Adrenal gland (tissue), 5 donors: Measurements from ENCODE around the gene ALDH3B2.

Source experiments
- CTCF ChIP-seq, 6 experiments: fragments of 450-650 bp in 4 of 6; fragments of 200-600 bp in 2 of 6; sonication (generic) in 1 of 6; IDR thresholded peaks; 1 replicate in 5 of 6; 2 replicates in 1 of 6; pipeline versions ENCODE4 v1.5.1 to v1.8.0; 2016 to 2021; ENCODE audit warnings: antibody characterized with exemption in 6 of 6, mild to moderate bottlenecking in 2 of 6, moderate library complexity in 1 of 6
- POLR2A ChIP-seq, 2 donors: fragments of 450-650 bp; IDR thresholded peaks; one replicate each; pipeline ENCODE4 v1.6.1; 2017; ENCODE audit warnings: antibody characterized with exemption in 2 of 2, mild to moderate bottlenecking in 2 of 2, moderate library complexity in 1 of 2
- donor health status: DM: no; HTN: no; CAD: no.

GRCh38 chr11:67646535-67647336 lies 27.7 kb downstream of the ALDH3B2 start:
- no peak for TF ChIP-seq CTCF (IDR thresholded peaks at IDR 0.05)
- TF ChIP-seq POLR2A (IDR thresholded peaks at IDR 0.05) = no peak
